Neural crest cell (in vitro differentiated cells): ENCODE results near the gene PSMB9. TPM values are rescaled to one million over a fixed set of nuclear protein-coding genes. Genes with fewer than 3 reads are reported as not detected.
A peak's percentile ranks its signal among the peaks of the same experiment; 100 is the strongest.

Experiments used
- DNase-seq: peaks from one replicate; pipeline ENCODE4 v3.0.0; 2021; ENCODE audit warnings: low read depth, mixed read lengths, low spot score
- H3K27ac Mint-ChIP-seq: one replicate; pipeline ENCODE4 v1.8.0; 2021; ENCODE audit warnings: mild to moderate bottlenecking, mixed read lengths; ENCODE audit not compliant: unreplicated experiment
- H3K27me3 Mint-ChIP-seq: 2 replicates; pipeline ENCODE4 v1.8.0; 2021; ENCODE audit warnings: low read depth, mild to moderate bottlenecking, mixed read lengths
- H3K36me3 Mint-ChIP-seq: 2 replicates; pipeline ENCODE4 v1.8.0; 2021; ENCODE audit warnings: low read depth, mild to moderate bottlenecking, mixed read lengths
- H3K4me1 Mint-ChIP-seq: 2 replicates; pipeline ENCODE4 v1.8.0; 2021; ENCODE audit warnings: mixed read lengths
- H3K4me3 Mint-ChIP-seq: one replicate; pipeline ENCODE4 v1.8.0; 2021; ENCODE audit warnings: mild to moderate bottlenecking, mixed read lengths
- H3K9me3 Mint-ChIP-seq: 2 replicates; pipeline ENCODE4 v1.8.0; 2021; ENCODE audit warnings: mixed read lengths
- total RNA-seq: library from RNA; stranded (reverse); gene quantifications from 2 replicates; pipeline ENCODE4 v1.2.1, GENCODE V29; 2021
- TF ChIP-seq, protein P1 (sequence below): fragments of 200-600 bp; sonication (generic); conservative IDR thresholded peaks from 2 replicates; pipeline ENCODE4 v1.5.0; 2021; ENCODE audit warnings: antibody characterized with exemption, mild to moderate bottlenecking

PSMB9 gene
- total RNA-seq, 1 donor from 2014 or later = not detected

DNA sequence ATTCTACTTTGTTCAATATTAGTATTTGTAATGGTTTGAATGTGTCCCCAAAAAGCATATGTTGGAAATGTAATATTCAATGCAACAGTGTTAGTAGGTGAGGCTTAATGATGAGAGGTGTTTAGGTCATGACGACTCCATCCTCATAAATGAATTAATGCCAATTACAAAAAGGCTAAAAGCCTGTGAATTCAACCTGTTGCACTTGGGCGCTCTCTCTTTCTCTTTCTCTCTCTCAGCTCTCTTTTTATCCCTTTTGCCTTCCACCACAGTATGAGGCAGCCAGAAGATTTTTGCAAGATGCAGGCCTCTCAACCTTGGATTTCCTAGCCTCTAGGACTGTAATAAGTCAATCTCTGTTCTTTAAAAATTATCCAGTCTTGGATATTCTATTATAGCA is 34.6 kb downstream of the PSMB9 start:
- TF ChIP-seq, protein P1, sequence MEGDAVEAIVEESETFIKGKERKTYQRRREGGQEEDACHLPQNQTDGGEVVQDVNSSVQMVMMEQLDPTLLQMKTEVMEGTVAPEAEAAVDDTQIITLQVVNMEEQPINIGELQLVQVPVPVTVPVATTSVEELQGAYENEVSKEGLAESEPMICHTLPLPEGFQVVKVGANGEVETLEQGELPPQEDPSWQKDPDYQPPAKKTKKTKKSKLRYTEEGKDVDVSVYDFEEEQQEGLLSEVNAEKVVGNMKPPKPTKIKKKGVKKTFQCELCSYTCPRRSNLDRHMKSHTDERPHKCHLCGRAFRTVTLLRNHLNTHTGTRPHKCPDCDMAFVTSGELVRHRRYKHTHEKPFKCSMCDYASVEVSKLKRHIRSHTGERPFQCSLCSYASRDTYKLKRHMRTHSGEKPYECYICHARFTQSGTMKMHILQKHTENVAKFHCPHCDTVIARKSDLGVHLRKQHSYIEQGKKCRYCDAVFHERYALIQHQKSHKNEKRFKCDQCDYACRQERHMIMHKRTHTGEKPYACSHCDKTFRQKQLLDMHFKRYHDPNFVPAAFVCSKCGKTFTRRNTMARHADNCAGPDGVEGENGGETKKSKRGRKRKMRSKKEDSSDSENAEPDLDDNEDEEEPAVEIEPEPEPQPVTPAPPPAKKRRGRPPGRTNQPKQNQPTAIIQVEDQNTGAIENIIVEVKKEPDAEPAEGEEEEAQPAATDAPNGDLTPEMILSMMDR = no peak
- Mint-ChIP-seq H3K27me3 (peaks cover 62% of the 10 kb centered on the region), H3K36me3 (no peaks in the 10 kb centered on the region), H3K4me3 (no peak overlapping the region), H3K4me1 (peaks cover 6% of the 10 kb centered on the region), H3K9me3 (no peaks in the 10 kb centered on the region), H3K27ac (no peak overlapping the region)
- DNase-seq = no peak

DNA sequence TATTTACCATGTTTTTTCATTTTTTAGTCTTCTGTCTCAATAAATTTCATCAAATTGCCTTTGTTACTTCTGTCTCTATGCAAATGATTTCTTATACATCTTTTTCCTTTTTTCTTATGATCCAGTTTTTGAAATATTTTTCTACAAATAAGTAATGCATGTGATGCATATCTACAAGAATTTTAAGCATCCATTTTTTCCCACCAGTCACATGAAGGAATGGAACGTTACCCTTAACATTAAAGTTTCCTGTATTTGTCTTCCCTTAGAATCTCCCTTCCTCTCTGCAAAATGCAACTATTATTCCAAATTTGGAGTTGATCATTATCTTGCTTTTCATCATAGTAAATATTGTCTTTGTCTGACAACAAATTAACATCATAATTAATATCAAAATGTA is 35.5 kb downstream of the PSMB9 start:
- no peak for DNase-seq
- Mint-ChIP-seq H3K27ac (no peak overlapping the region), H3K27me3 (peaks cover 52% of the 10 kb centered on the region)

DNA sequence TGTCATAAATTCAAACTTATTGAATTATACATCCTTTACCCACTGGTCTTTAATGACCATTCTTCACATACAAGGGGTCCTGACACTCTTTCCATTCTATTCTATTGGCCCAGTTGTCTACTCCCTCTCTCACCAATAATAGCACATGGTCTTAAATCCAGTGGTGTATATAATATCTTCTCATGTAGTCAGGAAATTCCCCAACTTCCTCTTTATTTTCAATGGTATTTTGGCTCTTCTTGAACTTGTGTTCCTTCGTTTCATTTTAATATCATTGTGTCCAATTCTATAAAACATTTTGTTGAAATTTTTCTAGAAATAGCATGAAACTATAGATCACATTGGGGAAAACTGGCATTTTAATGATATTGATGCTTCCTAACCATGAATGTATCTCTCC is 36.8 kb downstream of the PSMB9 start:
- TF ChIP-seq, protein P1 = no peak
- no peaks in the 10 kb centered on the region for H3K9me3 Mint-ChIP-seq
- no peaks in the 10 kb centered on the region for H3K36me3 Mint-ChIP-seq
- no peak for DNase-seq
- no peak overlapping the region for H3K4me3 Mint-ChIP-seq
- peaks cover 27% of the 10 kb centered on the region for H3K4me1 Mint-ChIP-seq
- H3K27ac Mint-ChIP-seq = no peak overlapping the region
- peaks cover 44% of the 10 kb centered on the region for H3K27me3 Mint-ChIP-seq

More for the DNA sequence above, 35.5 kb downstream of the PSMB9 start:
- Mint-ChIP-seq H3K36me3 (no peaks in the 10 kb centered on the region), H3K9me3 (no peaks in the 10 kb centered on the region), H3K4me1 (peaks cover 14% of the 10 kb centered on the region), H3K4me3 (no peak overlapping the region)
- TF ChIP-seq, protein P1 = no peak

DNA sequence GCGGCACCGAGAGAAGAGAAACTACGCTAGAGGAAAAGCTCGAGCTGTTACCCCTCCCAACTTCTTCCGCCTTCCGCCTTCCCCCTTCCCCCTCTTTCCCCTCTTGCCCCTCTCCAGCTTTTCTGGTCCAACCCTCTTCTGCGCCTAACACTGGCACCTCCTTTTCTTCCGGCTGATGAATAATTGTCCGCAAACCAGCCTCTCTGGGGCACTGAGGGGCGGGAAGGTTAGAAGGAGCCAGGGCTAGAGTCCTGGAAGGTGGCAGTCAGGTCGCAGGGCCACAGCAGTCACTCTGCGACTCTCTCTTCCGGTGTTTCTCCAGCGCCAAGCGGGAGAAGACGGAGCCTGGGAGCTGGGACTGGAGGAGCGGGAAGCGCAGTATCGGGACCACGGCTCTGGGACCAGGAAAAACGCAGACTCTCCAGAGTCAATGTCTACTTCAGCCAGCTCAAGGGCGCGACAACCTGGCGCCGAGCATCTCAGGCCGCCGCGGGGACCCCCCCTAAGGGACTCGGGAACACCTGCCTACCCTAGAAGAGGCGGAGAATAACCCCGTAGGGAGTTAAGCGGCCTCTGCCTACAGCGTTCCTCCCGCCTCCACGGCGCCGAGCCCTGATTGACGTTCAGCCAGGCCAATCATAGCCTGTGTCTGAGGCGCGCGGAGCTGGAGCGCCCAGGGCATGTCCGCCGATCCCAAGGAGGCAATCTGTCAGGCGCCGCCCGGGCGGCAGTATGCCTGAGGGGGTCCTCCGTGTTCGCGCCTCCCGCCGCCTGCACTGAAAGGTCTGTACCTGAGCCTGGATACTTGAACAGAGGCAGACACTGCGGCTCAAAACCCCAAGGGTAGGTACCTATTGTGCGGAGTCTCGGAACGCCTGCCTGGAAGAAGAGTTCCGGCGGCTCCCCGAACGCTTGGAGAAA is 40.4 kb downstream of the PSMB9 start:
- Mint-ChIP-seq H3K4me1 (peaks cover 42% of the 10 kb centered on the region), H3K9me3 (no peaks in the 10 kb centered on the region), H3K36me3 (peaks cover 9% of the 10 kb centered on the region), H3K27me3 (peaks cover 21% of the 10 kb centered on the region), H3K27ac (peak overlapping the region; percentile 98), H3K4me3 (peak overlapping the region; percentile 100)
- DNase-seq = peak; percentile 99
- TF ChIP-seq, protein P1 = peak; percentile 12

DNA sequence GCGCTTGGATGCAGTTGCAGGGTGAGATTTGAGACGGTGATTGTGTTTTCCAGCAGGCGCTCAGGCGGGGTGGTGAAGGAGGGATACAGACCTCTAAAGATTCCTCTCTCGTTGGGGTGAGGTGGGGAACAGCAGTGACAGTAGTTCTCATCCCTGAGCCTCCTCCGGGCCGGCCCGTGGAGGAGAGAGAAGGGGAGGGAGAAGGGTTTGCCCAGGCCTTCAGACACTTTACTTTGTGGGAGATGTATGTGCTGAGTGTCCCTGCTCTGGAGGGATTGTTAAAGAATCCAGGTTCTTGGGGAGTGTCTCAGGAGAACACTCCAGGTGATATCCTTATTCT is 41.0 kb downstream of the PSMB9 start:
- no peak for DNase-seq
- TF ChIP-seq, protein P1 = no peak
- Mint-ChIP-seq H3K4me3 (peak overlapping the region; percentile 100), H3K9me3 (no peaks in the 10 kb centered on the region), H3K36me3 (peaks cover 9% of the 10 kb centered on the region), H3K4me1 (peaks cover 42% of the 10 kb centered on the region), H3K27me3 (peaks cover 16% of the 10 kb centered on the region), H3K27ac (no peak overlapping the region)
